NCI-H1417 (cell line): Measurements from ENCODE around the gene ERC1.
"Not testable (repeated sequence)": the region's sequence is repeated elsewhere in the genome, so short reads cannot be mapped to it uniquely, and the experiment has no call there.

Experiments
- DNase-seq, 3 experiments: peaks; one replicate each; lab custom pipeline; 2025; lab: John Stamatoyannopoulos, UW

The ERC1 gene

GRCh38 chr12:1073652-1074051, 82.6 kb downstream of the ERC1 start:
- no peak for DNase-seq

- no peak for DNase-seq
Observed at GRCh38 chr12:1077036-1077803, 86.2 kb downstream of the ERC1 start.

GRCh38 chr12:1078002-1078401, 87.0 kb downstream of the ERC1 start:
- no peak for DNase-seq

GRCh38 chr12:1080520-1081223, 89.6 kb downstream of the ERC1 start:
- DNase-seq, result no peak

- peak in 2 of 3 experiments; percentile 31 to 59 for DNase-seq
Observed at GRCh38 chr12:1083151-1083888, 92.3 kb downstream of the ERC1 start.

- DNase-seq, result peak in 2 of 3 experiments; percentile 67 to 89
Observed at GRCh38 chr12:1083889-1084262, 92.9 kb downstream of the ERC1 start.

GRCh38 chr12:1091350-1091749, 100.3 kb downstream of the ERC1 start:
- peak in 1 of 3 experiments; percentile 49 for DNase-seq

- peak; percentile 51 to 83 (median 61) for DNase-seq
Observed at GRCh38 chr12:1093166-1093751, 102.2 kb downstream of the ERC1 start.

- no peak for DNase-seq
Observed at GRCh38 chr12:1094714-1095113, 103.7 kb downstream of the ERC1 start.

- no peak for DNase-seq
Observed at GRCh38 chr12:1099158-1099557, 108.1 kb downstream of the ERC1 start.

- DNase-seq, result not testable (repeated sequence)
Observed at GRCh38 chr12:1099618-1100017, 108.6 kb downstream of the ERC1 start.

- DNase-seq, result no peak
Observed at GRCh38 chr12:1102115-1102514, 111.1 kb downstream of the ERC1 start.

- DNase-seq, result no peak
Observed at GRCh38 chr12:1102791-1103450, 111.9 kb downstream of the ERC1 start.

- no peak for DNase-seq
Observed at GRCh38 chr12:1103632-1104031, 112.6 kb downstream of the ERC1 start.

GRCh38 chr12:1104088-1104800, 113.2 kb downstream of the ERC1 start:
- peak in 2 of 3 experiments; percentile 29 to 40 for DNase-seq

GRCh38 chr12:1107669-1108068, 116.6 kb downstream of the ERC1 start:
- no peak for DNase-seq

- no peak for DNase-seq
Observed at GRCh38 chr12:1108276-1108675, 117.3 kb downstream of the ERC1 start.

- DNase-seq, result no peak
Observed at GRCh38 chr12:1115484-1116231, 124.6 kb downstream of the ERC1 start.

GRCh38 chr12:1117371-1117770, 126.3 kb downstream of the ERC1 start:
- DNase-seq, result peak in 1 of 3 experiments; percentile 41

GRCh38 chr12:1117970-1118563, 127.0 kb downstream of the ERC1 start:
- DNase-seq, result peak; percentile 80 to 97 (median 82)
